ENCODE results near the gene RAI14.

RAI14 gene

DNA sequence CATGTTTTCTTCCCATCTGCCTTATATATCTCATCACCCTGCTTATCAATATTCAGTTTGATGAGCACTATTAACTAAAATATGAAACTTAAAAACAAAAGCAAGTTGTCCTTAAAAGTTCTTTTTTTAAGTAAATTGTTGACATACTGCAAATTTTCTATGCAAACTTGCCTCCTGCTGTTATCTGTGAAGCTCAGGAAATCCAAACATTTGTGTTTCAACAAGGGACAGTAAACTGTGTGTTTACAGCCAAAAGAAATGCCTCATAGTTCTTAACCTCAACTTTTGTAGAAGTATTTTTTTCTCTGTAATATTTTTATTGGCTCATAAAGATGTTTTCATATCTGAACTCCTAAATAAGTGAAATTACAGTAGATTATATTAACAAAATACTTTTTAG lies 175.2 kb downstream of the RAI14 start:
- no peak for DNase-seq

DNA sequence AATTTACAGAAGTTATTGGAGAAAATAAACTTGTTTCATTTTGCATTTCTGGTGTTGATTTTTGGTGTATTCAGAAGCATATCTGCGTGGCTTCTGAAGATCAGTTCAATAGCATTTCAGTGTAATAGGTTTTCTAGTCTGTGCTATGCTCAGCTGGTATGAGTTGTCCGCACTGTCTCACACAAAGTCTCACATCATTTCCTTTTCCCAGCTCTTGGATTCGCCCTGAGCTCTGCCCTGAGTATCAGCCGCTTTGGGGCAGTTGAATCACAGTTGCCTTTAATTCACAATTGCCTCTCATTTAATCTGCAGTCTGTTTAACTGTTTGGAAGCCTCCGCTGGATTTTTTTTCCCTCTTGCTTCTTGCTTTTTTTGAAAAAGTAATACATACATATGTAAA lies 176.4 kb downstream of the RAI14 start:
- DNase-seq = no peak

GRCh38 chr5:34833090-34833489 lies 177.0 kb downstream of the RAI14 start:
- no peak for DNase-seq

DNA sequence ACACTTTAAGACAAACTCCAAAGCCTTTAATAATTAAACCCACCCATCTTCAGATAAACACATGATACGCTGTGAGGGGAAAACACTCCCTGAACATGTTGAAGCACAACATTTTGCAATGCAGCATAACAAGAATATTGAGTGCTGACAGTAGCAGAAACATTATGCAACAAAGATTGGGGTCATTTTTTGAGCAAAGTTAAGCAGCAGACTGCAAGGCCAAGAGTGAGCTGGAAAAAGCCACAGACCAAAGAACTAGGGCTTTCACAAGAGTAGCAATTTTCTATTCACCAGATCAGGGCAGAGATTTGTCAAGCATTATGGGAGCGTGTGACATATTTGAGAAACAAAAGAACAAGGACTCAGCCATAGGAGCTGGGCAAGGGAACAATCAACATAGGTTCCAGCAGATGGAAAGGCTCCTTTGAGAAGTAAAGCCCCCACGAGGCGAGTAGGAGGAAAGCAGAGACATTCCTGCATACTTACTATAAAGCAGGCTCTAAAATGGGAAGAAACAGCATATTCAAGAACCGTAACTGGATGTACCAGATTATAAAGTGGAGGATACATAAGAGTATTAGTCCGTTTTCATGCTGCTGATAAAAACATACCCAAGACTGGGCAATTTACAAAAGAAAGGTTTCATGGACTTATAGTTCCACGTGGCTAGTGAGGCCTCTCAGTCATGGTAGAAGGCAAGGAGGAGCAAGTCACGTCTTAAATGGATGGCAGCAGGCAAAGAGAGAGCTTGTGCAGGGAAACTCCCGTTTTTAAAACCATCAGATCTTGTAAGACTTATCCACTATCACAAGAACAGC lies 178.1 kb downstream of the RAI14 start:
- DNase-seq = no peak

DNA sequence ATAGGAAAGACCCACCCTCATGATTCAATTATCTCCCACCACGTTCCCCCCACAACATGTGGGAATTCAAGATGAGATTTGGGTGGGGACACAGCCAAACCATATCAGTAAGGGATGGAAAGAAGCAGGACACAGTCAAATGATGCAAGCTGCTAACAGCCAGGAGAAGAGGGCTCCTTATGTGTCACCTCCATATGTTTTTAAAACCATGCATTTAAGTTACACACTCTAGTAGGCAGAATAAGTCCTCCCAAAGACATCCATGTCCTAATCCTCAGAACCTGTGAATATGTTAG lies 178.6 kb downstream of the RAI14 start:
- no peak for DNase-seq

GRCh38 chr5:34835664-34836063 lies 179.5 kb downstream of the RAI14 start:
- no peak for DNase-seq

DNA sequence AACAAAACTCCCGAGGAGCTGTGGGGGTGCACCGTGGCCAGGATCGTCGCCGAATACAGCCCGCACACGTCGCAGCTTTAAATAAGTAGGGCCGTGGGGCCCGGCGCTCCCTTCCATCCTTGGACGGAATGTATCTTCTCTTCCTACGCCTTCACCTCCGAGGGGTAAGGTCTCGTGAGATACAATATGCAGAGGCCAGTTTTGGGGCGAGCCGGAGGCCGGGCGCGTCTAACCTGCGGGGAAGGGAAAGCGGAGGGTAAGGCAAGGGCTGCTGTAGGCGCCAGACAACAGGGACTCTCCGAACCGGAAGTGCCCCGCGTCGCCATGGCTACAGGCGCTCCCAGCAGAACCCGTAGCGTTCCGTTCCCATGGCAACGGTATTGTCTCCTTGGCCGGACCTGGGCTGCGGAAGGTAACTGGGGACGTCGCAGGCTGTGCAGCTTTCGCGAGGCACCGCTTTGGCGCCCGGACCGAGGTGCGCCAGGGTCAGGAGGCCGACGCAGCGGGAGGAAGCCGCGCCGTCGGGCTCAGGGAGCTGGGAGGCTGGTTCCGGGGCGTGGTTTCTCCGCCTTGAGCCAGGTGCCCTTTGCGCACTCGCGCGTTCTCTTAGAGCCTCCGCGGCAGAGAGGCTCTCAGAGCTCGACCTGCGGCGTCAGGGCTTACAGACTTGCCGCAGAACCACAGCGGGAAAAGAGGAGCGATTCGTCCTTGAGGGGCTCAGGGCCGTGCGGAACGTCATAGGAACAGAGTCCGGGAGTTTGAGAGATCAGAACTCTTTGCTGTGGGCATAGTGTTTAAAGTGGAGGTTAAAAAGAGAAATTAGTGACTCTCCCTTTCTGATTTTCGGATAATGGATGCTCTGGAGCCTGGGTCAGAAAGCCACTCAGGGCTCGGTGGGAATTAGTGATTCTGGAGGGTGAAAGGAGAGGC lies 182.9 kb downstream of the RAI14 start, which contains the start of gene TTC23L:
Gene TTC23L (plus strand): TSS at position 380 of the 930 bp plus-strand sequence. CDS start 1,508 bp downstream, outside the sequence.
- DNase-seq = peak; percentile 79

DNA sequence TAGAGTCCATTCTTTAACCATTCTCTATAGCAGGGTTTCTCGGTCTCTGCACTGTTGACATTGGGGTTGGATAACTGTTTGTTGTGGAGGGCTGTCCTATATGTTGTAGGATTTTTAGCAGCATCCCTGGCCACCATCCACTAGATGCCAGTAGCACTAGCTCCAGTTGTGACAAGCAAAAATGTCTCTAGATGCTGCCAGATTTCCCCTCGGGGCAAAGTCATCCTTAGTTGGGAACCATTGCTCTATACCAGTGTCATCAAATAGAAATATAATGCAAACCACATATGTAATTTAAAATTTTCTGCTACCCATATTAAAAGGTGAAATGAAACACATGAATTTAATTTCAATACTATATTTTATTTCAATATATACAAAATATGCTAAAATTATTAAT lies 185.7 kb downstream of the RAI14 start:
- no peak for DNase-seq

DNA sequence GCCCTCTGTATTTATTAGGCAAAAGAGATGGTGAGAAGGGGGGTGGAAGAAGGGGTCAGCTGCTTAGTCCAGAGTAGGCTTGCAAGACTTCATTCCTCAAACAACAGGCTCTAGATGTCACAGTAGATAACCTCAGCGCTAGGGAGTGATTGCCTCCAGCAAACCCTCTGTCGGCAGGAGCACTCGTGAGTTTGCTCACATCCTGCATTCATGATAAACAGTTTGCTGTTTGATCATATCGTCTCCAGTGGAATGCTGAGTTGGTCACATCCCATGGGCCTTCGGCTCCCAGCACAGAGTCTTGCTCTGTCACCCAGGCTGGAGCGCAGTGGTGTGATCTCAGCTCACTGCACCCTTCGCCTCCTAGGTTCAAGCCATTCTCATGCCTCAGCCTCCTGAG lies 186.4 kb downstream of the RAI14 start:
- no peak for DNase-seq

- no peak for DNase-seq
Observed at GRCh38 chr5:34843497-34843896, 187.4 kb downstream of the RAI14 start.

DNA sequence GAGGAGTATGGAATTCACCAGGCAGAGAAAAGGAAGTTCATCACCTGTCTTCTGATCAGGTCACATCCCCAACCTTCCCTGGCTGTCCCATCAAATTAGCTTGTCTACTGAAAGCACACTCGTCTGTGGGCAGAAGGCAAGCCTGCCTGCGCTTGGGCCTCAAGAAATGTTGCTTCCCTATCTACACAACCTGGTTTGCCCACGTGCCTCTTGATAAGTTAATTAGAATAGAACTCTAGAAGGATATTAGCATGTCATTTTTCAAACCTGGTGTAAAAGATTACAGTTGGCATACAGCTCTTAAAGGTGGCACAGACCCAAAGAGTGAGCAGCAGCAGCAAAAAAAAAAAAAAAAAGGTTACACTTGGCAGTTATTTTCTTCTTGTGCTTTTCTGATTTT lies 188.0 kb downstream of the RAI14 start:
- no peak for DNase-seq

GRCh38 chr5:34844999-34845398 lies 188.9 kb downstream of the RAI14 start:
- DNase-seq = no peak

GRCh38 chr5:34847056-34847455 lies 190.9 kb downstream of the RAI14 start:
- no peak for DNase-seq

DNA sequence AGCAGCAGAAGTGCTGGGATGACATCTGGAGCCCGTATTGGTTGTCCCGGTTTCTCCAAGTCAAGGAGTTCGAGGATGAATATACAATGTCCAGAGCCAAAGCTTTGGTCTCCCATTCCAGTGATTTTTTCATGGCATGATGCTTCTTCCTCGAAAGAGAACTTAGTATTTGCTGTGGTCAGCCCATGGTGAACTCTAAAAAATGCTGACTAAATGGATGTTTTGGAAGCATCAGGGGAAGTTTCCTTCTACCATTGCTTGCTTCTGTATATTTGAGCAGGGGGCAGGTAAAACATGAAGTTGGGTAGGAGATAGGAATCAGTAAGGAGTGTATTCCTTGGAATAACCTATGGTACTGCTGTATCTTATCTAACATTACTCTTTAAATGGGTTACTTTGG lies 191.4 kb downstream of the RAI14 start:
- no peak for DNase-seq

DNA sequence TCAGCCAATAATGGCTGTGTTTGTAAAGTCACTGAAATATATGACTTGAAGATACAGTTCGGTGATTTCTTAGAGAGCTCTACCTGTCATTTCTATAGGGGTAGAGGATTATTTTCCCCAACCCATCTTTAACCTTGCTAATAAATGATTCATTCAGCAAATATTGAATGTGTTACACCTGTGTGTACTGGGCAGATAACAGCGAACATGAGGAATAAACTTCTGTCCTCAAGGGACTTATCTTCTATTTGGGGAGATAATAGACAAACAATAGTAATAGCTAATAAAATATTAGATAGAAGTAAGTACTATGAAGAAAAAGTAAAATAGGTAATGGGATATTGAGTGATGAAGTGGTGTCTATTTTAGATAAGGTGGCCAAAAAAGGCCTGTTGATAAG lies 192.1 kb downstream of the RAI14 start:
- no peak for DNase-seq

DNA sequence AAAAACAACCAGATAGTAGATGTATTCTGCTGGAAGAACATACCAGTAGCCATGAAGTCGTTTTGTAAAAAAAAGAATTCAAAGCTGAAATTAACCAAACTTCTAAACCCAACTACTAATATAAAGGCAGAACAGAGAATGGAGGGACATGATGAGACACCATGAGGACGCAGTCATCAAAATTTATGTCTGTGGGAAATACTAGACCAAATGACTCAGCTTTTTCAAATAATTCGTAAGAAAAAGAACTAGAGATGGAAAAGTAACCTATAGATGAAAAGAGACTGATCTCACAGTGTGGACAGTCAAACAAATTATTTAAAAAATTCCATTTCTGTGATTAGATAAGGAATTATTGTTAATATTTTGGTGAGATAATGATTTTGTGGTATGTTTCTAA lies 193.1 kb downstream of the RAI14 start:
- no peak for DNase-seq

GRCh38 chr5:34854459-34855174 lies 198.5 kb downstream of the RAI14 start:
- DNase-seq = no peak

DNA sequence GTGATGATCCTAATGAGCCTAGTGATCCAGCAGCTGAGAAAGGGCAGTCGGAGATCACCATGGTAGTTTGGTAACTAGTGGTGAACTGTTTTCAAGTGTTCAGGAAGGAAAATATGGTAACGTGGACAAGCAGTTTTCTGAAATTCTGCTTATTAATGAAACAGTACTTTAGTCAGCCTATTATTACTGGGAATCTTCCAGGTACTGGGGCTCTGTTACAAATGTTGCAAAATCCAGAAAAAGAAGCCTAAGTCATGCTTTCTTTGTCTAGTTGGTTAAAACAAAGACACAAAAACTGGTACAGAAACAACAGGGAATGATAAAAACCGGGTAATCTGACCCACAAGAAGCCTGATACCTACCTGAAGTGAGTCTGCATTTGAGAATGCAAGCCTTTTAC lies 201.0 kb downstream of the RAI14 start:
- DNase-seq = no peak

DNA sequence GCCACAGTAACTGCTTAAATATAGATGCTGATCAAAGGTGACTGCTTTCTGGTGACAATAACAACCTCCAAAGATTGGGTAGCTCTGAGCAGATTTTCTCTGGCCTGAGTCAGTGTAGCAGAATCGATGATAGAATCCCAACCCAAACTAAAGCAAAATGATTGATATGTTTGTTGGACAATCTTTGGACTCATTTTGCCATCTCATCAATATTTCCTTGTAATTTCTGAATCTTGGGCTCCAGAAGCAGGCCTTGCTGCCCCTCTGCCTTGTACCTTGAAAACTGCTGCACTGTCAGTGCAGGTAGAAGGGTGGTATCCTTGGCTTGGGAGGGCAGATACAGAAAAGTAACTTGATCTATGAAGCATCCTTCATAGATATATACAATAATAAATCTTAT lies 201.8 kb downstream of the RAI14 start:
- no peak for DNase-seq

GRCh38 chr5:34858790-34859189 lies 202.7 kb downstream of the RAI14 start:
- no peak for DNase-seq

GRCh38 chr5:34859253-34859652 lies 203.1 kb downstream of the RAI14 start:
- DNase-seq = no peak

DNA sequence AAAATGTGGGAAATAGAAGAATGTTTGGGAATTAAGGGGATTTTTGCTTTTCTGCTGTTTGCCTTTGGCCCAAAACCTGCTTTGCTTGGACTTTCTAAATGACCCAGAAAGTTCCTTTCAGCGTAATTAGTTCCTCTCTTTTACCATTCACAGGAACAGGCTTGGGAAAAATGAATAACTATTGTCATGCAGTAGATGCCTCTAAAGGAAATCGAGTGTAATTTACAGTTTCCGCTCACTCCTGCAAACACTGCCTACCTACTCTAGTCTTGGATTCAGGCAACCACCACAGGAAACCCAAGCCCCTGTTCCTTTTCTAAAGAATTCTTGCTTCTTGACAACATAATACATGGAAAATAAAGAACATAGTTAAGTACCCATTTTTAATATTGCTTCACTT lies 207.8 kb downstream of the RAI14 start:
- no peak for DNase-seq

GRCh38 chr5:34865091-34865490 lies 209.0 kb downstream of the RAI14 start:
- DNase-seq = no peak

All from suppressor macrophage treated with lipopolysaccharide for 4 hours (primary cell).